Endometrial microvascular endothelial cells (primary cell): Measurements from ENCODE around the gene ZNF536. TPM values are rescaled to one million over a fixed set of nuclear protein-coding genes. Genes with fewer than 3 reads are reported as not detected.
"Not testable (repeated sequence)": the region's sequence is repeated elsewhere in the genome, so short reads cannot be mapped to it uniquely, and the experiment has no call there.

Experiments
- in situ Hi-C: cut with HindIII; loops from 2 replicates; pipeline ENCODE4 v1.10.0; 2017; ENCODE audit warnings: low sequenced_read_pairs, low pct_unique_long_range_greater_than_20kb; ENCODE audit errors: inconsistent ontology term
- total RNA-seq: library from RNA; depleted of rRNA; stranded (reverse); fragments of >200 nt; gene quantifications from one replicate; pipeline ENCODE4 v1.2.3, GENCODE V29; 2015; ENCODE audit errors: inconsistent ontology term

Gene ZNF536
- total RNA-seq, 1 donor from 2014 or later = not detected

DNA sequence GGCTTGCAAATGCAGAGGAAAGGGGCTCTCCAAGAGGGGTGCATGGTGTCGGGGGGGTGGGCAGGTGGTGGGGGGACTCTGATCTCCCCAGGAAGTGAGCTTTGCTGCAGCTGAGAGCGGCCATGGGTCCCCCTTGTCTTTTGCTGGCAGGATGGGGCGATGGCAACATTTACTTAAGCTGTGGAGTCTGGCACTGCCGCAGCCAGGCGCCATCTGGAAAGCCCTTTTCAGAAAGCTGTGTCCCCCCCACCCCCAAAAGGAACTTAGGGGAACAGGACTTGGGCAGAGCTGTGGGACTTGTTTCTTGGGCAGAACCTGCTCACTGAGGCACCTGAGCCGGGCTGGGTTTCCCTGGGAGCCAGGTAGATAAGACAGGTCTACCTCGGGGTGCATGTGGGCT, 80.7 kb downstream of the ZNF536 start:
- in situ Hi-C loops = no loop called here

DNA sequence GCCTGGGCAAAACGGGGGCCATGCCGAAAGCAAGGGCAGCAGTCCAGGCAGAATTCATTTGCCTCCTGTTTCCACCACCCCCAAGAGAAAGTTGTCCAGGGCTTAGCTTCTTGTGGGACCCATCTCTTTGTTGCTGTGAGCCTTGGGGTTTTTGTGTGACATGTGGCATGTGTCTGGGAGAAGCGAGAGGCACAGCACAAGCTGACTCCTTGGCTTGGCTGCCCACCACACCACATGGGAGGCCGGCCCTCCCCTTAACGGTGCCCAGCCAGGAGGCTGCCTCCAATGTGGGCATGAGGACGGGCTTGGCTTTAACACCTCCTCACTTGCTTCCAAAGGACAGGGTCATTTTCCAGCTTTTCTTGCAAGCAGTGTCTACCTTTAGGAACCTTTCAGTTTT, 81.6 kb downstream of the ZNF536 start:
- in situ Hi-C loops = no loop called here

DNA sequence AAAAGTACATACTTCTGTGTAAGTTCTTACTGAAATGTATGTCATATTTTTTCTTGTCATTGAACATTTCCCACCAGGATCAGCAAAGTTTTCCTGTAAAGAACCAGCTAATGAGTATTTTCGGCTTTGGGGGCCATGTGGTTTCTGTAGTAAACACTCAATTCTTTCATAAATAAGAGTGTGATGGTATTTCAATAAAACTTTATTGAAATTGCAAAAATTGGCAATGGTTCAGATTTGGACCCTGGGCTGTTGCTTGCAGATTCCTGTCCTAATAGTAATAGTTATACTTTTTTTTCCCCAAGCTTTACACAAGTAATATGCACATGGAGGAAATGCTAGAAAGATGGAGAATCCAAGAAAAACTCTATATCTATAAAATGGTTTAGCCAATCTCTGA, 83.7 kb downstream of the ZNF536 start:
- in situ Hi-C loops = no loop called here

DNA sequence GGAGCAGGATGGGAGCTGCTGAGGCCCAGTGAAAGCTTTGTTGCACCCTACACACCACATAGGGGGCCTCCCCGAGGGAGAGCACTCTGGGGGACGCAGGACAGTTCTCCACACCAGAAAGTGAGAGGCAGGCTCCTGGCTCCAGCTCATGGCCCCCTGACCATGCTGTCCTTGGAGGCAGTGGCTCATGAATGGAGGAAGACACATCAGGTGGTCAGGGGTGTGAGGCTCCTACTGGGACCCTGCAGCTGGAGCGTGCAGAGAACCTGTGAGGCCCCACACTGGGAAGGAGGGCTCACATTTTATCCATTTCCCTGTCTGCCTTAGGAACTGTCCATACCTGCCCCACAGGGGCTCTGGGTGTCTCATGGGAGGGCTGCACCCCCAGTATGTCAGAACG, 85.3 kb downstream of the ZNF536 start:
- in situ Hi-C loops = no loop called here

DNA sequence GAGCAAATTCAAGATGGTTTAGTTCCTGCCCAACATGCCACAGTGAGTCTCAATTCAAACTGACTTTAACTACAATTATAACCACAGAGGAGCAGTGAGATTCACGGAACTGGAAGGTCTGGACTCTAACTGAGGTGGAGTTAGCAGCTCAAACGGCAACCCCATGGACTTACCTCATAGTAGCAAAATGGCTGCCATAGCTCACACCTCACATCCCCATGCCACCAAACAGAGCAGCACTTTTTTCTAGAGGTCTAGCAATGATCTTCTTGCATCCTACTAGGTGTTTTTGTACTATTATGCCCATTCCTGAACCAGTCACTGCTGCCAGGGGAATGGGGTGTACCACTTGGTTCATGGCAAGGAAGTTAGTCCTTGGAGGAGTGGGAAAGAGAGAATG, 87.7 kb downstream of the ZNF536 start:
- in situ Hi-C loops = no loop called here

DNA sequence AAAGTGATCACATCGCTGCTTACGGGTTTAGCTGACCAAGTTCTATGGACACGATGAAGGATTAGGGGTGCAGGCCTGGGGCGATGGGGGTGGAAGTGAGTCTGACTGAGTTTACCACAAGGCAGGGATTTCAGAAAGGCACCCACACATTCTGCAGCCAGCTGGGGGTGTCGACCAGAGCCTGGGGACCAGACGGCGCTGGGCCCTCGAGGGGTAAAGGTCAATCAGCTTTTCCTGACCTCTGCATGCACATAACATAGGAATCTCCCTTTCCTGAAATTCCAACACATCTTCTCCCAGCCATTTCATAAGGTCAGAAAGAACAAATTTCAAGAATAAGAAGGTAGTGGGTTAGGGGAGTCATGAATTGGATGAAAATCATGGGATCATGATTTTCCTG, 92.0 kb downstream of the ZNF536 start:
- in situ Hi-C loops = no loop called here

DNA sequence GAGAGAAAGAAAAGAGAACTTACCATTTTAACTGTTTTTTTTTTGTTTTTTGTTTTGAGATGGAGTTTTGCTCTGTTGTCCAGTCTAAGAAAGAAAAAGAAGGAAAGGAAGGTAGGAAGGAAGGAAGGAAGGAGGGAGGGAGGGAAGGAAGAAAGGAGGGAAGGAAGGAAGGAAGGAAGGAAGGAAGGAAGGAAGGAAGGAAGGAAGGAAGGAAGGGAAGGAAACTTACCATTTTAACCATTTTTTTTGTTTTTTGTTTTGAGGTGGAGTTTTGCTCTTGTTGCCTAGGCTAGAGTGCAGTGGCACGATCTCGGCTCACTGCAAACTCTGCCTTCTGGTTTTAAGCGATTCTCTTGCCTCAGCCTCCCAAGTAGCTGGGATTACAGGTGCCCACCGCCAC, 94.4 kb downstream of the ZNF536 start:
- in situ Hi-C loops = not testable (repeated sequence)

DNA sequence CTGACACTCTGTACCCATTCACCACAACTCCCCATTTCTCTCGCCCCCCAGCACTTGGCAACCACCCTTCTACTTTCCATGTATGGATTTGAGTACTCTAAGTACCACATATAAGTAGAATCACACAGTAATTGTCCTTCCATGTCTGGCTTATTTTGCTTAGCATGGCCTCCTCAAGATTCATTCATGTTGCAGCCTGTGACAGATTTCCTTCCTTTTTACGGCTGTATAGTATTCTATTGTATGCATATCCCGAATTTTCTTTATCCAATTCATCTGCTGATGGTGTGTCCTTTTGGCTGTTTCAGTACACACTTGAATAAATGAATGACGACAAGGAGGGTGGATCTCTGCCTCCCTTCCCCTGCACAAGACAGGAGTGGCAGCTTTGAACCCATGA, 95.1 kb downstream of the ZNF536 start:
- in situ Hi-C loops = no loop called here

DNA sequence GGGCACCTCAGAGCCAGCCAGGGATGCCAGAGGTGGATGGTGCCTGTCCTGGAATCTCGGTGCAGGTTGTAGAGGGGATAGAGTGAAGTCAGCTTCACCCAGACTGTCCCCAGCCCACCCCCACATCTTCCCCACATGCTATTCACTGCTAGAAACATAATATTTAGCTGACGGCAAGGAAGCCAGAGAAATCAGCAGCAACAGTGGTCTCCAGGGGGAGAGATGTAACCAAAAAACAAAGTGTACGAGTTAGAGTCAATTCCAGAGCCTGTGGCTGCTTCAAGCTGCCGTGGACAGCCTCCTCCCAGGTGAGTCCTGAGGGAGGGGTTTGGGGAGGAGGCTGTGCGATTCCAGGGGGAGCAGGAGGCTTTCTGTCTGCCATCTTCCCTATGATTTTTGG, 97.6 kb downstream of the ZNF536 start:
- in situ Hi-C loops = no loop called here

DNA sequence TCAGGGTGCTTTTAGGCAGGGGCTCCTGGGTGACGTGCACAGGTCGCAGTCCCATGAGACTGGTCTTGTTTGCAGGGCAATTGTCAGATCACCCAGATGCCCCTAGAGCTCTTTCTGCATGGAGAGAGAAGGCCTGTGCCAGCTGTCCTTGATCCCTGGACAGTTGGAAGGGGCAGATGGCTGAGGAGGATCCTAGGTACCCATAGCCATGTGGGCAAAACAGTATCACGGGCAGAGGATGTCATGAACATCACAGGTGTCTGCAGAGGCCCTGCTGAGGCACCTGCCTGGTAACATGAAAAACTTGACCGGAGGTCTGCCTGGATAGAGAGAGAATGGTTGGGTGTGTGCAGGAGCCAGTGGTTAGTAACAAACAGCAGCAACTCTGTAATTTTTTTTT, 99.3 kb downstream of the ZNF536 start:
- in situ Hi-C loops = no loop called here

DNA sequence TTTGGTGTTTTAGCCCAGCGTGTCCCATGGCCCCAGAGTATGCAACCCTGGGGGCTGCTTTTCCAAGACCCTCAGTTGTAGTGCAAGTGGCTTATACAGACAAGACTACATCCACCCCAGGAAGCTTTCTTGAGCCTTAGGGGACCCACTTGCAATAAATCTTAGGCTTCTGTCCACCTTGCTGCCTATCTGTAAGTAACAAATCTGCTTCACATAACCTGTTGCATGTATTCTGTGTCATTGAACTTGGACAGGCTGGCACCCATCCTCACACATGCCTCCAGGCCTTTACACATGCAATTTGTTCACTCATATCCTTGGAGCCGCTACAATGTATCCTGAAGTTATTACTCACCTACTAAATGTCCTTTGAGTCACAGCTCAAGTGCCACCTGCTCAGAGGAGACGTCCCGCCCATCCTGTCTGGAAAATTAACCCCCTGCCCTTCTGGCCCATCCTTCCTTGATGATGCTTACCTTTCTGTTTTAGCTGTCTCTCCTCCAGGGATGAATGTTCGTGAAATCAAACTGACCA, 101.2 kb downstream of the ZNF536 start:
- in situ Hi-C loops = no loop called here

DNA sequence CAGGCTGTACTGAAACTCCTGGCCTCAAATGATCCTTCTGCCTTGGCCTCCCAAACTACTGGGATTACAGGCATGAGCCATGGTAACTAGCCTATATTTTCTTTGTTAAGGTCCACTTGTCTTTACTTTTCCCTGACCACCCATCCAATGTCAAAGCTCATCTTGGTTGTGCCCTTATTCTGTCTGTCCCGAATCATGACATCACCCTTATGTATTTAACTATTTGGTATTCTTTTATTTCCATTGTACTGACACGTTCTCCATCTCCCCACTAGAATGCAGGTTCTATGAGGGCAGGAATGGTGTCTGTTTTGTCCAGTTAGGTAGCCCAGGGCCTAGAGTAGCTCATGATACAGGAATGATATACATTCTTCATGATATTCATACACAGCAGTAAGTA, 104.8 kb downstream of the ZNF536 start:
- in situ Hi-C loops = no loop called here

DNA sequence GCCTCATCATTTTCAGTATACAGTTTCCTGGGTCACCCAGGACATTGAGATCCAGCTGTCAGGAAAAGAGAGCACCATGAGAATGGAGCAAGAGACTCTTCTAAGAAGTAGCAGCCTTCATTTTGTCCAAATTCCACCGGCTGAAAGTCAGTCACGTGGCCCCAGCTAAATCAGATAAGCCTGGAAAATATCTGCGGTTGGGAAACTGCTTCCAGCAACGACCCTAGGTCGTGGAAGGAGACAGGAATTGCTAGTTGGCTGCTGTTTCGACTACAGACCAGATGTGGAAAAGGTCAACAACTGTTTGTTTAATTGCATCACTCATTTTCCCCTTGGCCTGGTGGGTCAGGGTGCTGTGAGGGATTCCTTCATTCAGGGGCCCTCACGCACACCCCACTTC, 107.0 kb downstream of the ZNF536 start:
- in situ Hi-C loops = no loop called here

DNA sequence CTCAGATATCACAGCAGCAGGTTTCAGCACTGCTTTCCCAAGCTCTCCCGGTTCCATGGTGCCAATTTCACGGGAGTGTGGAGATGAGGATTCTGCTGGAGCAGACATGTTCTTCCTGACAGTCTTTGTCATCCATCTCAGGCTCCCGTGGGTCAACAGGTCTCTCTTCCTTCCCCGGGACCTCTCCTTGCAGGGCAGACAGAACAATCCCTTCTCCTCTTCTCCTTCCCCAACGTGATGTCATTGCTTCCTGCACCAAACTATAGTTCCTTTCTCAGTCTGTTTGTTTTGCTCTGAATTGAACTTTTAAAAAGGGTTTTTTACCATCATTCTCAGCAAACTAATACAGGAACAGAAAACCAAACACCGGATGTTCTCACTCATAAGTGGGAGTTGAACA, 107.9 kb downstream of the ZNF536 start:
- in situ Hi-C loops = no loop called here

DNA sequence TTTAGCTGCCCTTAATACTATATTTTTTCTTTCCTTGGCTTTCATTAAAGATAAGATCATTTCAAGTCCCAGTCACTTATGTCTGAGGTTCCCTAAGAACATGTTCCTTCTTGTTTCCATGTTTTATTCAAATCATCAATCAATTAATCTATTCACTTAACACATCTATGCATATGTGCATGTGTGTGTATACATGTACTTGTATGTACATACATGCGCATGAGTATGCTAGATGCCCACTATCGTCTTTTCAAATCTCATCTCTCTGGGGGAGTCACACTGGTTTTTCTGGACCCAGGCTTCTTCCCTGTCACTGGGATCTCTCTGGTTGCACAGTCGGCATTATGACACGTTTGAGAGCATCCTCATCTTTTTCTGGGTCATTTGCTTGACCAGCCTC, 108.9 kb downstream of the ZNF536 start:
- in situ Hi-C loops = no loop called here

DNA sequence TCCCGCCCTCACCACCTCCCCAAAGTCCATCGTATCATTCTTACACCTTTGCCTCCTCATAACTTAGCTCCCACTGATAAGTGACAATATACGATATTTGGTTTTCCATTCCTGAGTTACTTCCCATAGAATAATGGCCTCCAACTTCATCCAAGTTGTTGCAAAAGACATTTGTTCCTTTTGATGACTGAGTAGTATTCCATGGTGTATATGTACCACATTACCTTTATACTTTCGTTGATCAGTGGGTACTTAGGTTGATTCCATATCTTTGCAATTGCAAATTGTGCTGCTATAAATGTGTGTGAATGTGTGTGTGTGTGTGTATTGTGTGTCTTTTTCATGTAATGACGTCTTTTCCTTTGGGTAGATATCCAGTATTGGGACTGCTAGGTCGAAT, 109.6 kb downstream of the ZNF536 start:
- in situ Hi-C loops = no loop called here

DNA sequence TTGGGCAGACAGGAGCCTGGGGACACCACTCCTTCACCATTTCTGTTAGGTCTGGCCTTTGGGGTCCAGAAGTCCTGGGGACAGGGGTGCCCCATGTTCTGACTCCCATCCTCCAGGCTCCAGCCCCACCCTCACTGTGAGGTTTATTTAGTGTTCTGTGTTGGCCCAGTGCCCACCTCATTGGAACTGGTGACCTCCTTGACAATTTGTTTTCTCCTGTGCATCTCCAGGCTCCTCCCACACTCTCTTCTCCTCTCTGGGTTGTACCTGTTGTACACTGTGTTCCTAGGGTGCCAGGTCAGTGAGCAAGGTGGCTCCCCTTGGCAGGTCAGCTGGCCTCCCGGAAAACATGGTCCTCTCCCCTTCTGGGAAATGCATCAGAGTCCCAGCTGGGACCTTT, 110.8 kb downstream of the ZNF536 start:
- in situ Hi-C loops = no loop called here

DNA sequence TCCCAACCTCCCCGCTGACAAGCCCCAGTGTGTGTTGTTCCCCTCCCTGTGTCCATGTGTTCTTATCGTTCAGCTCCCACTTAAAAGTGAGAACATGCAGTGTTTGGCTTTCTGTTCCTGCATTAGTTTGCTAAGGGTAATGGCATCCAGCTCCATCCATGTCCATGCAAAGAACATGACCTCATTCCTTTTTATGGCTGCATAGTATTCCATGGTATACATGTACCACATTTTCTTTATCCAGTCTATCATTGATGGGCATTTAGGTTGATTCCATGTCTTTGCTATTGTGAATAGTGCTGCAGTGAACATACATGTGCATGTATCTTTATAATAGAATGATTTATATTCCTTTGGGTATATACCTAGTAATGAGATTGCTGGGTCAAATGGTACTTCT, 114.1 kb downstream of the ZNF536 start:
- in situ Hi-C loops = not testable (repeated sequence)

DNA sequence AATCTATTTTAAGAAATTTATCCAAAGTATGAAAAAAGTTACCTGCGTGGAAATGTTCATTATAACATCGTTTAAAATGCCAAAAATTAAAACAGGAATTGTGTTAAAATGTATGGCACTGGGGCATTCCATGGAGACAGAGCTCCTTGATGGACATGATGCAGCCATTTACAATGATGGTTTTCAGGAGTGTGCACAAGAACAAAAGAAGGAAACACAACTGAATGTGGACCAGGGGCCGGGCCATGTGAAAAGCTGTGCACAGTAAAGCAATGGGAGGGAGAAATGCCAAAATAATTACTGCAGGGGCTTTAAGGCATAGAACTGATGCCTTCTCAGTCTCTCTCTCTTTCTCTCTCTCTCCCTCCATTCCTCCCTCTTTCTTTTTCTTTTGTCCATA, 115.0 kb downstream of the ZNF536 start:
- in situ Hi-C loops = no loop called here

DNA sequence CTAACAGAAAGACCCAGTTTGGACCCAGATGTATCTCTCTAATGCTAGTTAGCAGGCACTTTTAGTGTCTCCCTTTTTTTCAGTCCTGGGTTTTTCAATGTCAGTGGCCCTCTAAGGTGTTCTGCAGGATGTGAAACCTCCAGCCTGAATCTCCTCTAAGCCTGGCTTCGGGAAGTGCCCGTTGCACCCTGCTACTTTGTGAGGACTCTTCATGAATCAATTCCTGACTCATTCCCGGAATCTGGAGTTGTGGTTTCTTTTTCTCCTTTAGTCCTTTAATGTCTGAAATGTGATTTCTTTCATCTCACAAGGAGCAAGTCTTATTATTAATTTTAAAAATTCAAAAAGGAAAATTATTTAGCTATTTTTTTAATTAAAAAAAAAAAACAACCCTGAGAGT, 116.0 kb downstream of the ZNF536 start:
- in situ Hi-C loops = no loop called here

DNA sequence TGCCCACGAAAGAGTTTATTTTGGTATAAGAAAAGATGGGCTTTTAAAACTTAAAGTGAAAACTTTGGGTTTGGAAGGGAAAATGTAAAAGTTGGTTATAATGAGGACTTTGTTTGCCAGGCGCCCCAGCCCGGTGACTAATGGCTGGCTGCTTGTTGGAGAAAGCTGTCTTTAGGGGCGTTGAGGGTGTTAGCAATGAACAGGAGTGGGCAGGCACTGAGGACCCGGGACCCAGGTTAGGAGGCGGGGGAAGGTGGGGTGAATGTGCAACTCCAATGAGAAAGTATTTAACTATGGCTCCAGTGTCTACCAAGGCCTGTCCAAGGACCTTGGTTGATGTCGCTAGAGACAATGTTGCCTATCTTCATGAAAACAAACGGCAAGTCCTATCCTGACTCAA, 118.6 kb downstream of the ZNF536 start:
- in situ Hi-C loops = no loop called here
